ENCODE results near the gene TPI1.
"Not testable (repeated sequence)": the region's sequence is repeated elsewhere in the genome, so short reads cannot be mapped to it uniquely, and the experiment has no call there.

- TF ChIP-seq POLR2AphosphoS5 (IDR thresholded peaks at IDR 0.05), result not testable (repeated sequence)
- TF ChIP-seq, protein P1, sequence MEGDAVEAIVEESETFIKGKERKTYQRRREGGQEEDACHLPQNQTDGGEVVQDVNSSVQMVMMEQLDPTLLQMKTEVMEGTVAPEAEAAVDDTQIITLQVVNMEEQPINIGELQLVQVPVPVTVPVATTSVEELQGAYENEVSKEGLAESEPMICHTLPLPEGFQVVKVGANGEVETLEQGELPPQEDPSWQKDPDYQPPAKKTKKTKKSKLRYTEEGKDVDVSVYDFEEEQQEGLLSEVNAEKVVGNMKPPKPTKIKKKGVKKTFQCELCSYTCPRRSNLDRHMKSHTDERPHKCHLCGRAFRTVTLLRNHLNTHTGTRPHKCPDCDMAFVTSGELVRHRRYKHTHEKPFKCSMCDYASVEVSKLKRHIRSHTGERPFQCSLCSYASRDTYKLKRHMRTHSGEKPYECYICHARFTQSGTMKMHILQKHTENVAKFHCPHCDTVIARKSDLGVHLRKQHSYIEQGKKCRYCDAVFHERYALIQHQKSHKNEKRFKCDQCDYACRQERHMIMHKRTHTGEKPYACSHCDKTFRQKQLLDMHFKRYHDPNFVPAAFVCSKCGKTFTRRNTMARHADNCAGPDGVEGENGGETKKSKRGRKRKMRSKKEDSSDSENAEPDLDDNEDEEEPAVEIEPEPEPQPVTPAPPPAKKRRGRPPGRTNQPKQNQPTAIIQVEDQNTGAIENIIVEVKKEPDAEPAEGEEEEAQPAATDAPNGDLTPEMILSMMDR (IDR thresholded peaks at IDR 0.05), result not testable (repeated sequence)
Measured at GRCh38 chr12:6870304-6870703, 3.0 kb downstream of the TPI1 start.
